Measurements from ENCODE around the gene PRPS2.

The PRPS2 gene

DNA sequence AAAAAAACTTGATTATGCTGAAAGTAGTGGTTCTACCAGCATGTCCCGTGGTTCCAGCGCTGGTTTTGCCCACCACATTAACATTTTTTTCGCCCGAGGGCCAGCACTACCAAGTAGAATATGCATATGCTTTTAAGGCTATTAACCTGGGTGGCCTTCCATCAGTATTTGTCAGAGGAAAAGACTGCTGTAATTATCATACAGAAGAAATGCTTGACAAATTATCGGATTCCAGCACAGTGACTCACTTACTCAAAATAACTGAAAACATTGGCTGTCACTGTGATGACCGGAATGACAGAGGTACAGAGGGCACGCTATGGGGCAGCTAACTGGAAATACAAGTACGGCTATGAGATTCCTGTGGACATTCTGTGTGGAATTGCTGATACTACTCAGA lies 34.6 kb downstream of the PRPS2 start:
- DNase-seq = no peak
- POLR2A ChIA-PET = no interaction called here
- WGBS (ENCODE audit: insufficient coverage) = 95% methylated on average over 8 of the region's 8 CpGs

DNA sequence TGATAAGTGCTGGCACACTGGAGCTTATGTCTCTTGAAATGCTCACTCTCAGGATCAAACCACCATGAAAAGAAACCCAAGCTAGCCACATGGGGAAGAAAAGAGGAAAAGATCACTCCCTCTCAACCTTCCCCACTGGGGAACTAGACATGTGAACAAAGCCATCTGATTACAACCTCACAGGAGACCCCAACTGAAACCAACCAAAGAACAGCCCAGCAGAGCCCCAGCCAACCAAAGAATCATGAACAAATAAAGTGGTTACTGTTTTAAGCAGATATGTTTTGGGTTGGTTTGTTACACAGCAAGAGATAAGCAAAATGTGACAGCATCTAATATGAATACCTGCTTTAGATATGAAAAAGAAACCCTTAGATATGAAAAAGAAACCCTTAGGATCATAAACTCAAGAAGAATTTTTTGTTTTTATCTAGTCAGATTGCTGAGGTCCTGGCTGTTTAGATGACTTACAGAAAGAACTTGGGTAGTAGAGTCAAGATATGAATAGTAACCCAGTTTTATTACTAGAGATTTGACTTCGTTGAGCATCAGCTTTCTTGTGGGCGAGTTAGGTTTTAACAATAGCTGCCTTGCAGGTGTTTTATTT lies 52.0 kb downstream of the PRPS2 start:
- Histone ChIP-seq H3K4me3 (ENCODE audit: control insufficient read depth in 1 of 7, extremely low read depth in 1 of 7, insufficient read depth in 4 of 7, low read depth in 2 of 7, low read length in 6 of 7) (no peak overlapping the region), H3K36me3 (ENCODE audit: control insufficient read depth in 4 of 4, insufficient read depth in 4 of 4, low read length in 3 of 4) (no peaks in the 10 kb centered on the region), H3K27me3 (replicated peaks in 2 of 5; ENCODE audit: control insufficient read depth in 4 of 5, insufficient read depth in 5 of 5, low read length in 4 of 5) (no peaks in the 10 kb centered on the region), H3K27ac (ENCODE audit: insufficient read depth in 1 of 2, low read depth in 1 of 2, low read length in 2 of 2, poor library complexity in 1 of 2, severe bottlenecking in 2 of 2) (no peak overlapping the region), H3K4me1 (ENCODE audit: control extremely low read depth in 1 of 4, control insufficient read depth in 4 of 4, insufficient read depth in 4 of 4, low read length in 3 of 4) (no peaks in the 10 kb centered on the region), H3K9me3 (ENCODE audit: control extremely low read depth in 1 of 5, control insufficient read depth in 4 of 5, insufficient read depth in 2 of 5, low read depth in 1 of 5, low read length in 4 of 5) (no peaks in the 10 kb centered on the region)
- POLR2A ChIA-PET = no interaction called here
- no peak for DNase-seq
- WGBS (ENCODE audit: insufficient coverage) = 100% methylated on average over 2 of the region's 2 CpGs
- CTCF ChIA-PET = no interaction called here

More for the DNA sequence above, 34.6 kb downstream of the PRPS2 start:
- H3K4me1 ChIP-seq (ENCODE audit: control extremely low read depth in 1 of 4, control insufficient read depth in 4 of 4, insufficient read depth in 4 of 4, low read length in 3 of 4) = no peaks in the 10 kb centered on the region
- H3K27ac ChIP-seq (ENCODE audit: insufficient read depth in 1 of 2, low read depth in 1 of 2, low read length in 2 of 2, poor library complexity in 1 of 2, severe bottlenecking in 2 of 2) = no peak overlapping the region
- CTCF ChIA-PET = no interaction called here
- H3K9me3 ChIP-seq (ENCODE audit: control extremely low read depth in 1 of 5, control insufficient read depth in 4 of 5, insufficient read depth in 2 of 5, low read depth in 1 of 5, low read length in 4 of 5) = no peaks in the 10 kb centered on the region
- H3K27me3 ChIP-seq (replicated peaks in 2 of 5; ENCODE audit: control insufficient read depth in 4 of 5, insufficient read depth in 5 of 5, low read length in 4 of 5) = peaks cover 0 to 10% (median 0%) of the 10 kb centered on the region in 5 experiments
- H3K4me3 ChIP-seq (ENCODE audit: control insufficient read depth in 1 of 7, extremely low read depth in 1 of 7, insufficient read depth in 4 of 7, low read depth in 2 of 7, low read length in 6 of 7) = no peak overlapping the region
- H3K36me3 ChIP-seq (ENCODE audit: control insufficient read depth in 4 of 4, insufficient read depth in 4 of 4, low read length in 3 of 4) = peaks cover 3 to 24% (median 9%) of the 10 kb centered on the region in 4 experiments

DNA sequence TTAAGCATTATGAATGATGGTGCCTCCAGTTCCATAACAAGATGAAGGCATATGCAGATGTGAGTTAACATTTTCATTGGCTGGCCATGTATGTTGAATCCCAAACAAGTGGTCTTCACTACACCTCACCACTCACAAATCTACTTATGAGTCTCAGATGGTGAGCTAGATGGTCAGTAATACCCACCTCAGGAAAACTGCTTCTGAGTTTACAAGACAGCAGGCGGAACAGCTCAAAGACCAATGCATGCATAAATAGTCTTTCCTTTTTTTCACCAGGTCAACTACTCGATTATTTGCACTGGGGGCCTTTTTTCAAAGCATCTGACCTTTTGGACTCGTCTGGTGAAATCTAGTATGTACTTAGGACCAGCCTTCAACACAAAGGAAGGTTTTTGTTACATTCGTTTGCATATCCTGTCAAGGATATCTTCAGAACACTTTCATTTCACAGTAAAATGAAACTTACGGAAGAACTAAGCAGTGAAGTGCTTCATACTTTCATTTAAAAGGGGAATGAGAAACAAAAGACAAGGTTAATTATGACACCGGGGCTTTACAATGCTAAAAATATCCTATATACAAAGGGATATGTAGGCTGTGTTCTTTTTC lies 52.6 kb downstream of the PRPS2 start:
- ChIA-PET CTCF (no interaction called here), POLR2A (no interaction called here)
- DNase-seq = no peak
- H3K27me3 ChIP-seq (replicated peaks in 2 of 5; ENCODE audit: control insufficient read depth in 4 of 5, insufficient read depth in 5 of 5, low read length in 4 of 5) = no peaks in the 10 kb centered on the region
- no peaks in the 10 kb centered on the region for H3K4me1 ChIP-seq (ENCODE audit: control extremely low read depth in 1 of 4, control insufficient read depth in 4 of 4, insufficient read depth in 4 of 4, low read length in 3 of 4)
- no peak overlapping the region for H3K27ac ChIP-seq (ENCODE audit: insufficient read depth in 1 of 2, low read depth in 1 of 2, low read length in 2 of 2, poor library complexity in 1 of 2, severe bottlenecking in 2 of 2)
- no peak overlapping the region for H3K4me3 ChIP-seq (ENCODE audit: control insufficient read depth in 1 of 7, extremely low read depth in 1 of 7, insufficient read depth in 4 of 7, low read depth in 2 of 7, low read length in 6 of 7)
- no peaks in the 10 kb centered on the region for H3K36me3 ChIP-seq (ENCODE audit: control insufficient read depth in 4 of 4, insufficient read depth in 4 of 4, low read length in 3 of 4)
- 69% methylated on average over 3 of the region's 6 CpGs for WGBS (ENCODE audit: insufficient coverage)
- H3K9me3 ChIP-seq (ENCODE audit: control extremely low read depth in 1 of 5, control insufficient read depth in 4 of 5, insufficient read depth in 2 of 5, low read depth in 1 of 5, low read length in 4 of 5) = no peaks in the 10 kb centered on the region

DNA sequence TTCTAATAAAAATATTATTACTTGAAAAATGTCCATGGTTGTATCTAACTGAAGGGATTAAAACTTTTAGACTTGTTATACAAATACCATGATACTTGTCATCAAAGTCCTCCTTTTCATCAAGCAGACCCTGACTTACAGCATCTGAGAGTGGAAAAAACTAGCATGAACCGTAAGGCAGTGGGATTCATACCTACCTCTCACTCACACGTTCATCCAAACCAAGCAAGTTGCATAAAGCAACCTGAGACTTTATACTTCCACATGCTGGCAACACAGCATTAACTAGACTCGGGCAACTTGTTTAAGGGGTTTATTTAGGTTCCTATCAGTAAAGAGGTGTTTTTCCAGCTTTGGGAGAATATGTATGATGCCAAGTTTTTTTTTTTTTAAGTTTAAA lies 53.1 kb downstream of the PRPS2 start:
- H3K9me3 ChIP-seq (ENCODE audit: control extremely low read depth in 1 of 5, control insufficient read depth in 4 of 5, insufficient read depth in 2 of 5, low read depth in 1 of 5, low read length in 4 of 5) = no peaks in the 10 kb centered on the region
- no peaks in the 10 kb centered on the region for H3K36me3 ChIP-seq (ENCODE audit: control insufficient read depth in 4 of 4, insufficient read depth in 4 of 4, low read length in 3 of 4)
- H3K4me3 ChIP-seq (ENCODE audit: control insufficient read depth in 1 of 7, extremely low read depth in 1 of 7, insufficient read depth in 4 of 7, low read depth in 2 of 7, low read length in 6 of 7) = no peak overlapping the region
- WGBS (ENCODE audit: insufficient coverage) = no CpG with 5 or more reads among the region's 3 CpGs
- H3K27ac ChIP-seq (ENCODE audit: insufficient read depth in 1 of 2, low read depth in 1 of 2, low read length in 2 of 2, poor library complexity in 1 of 2, severe bottlenecking in 2 of 2) = no peak overlapping the region
- CTCF ChIA-PET = no interaction called here
- DNase-seq = no peak
- POLR2A ChIA-PET = no interaction called here
- no peaks in the 10 kb centered on the region for H3K27me3 ChIP-seq (replicated peaks in 2 of 5; ENCODE audit: control insufficient read depth in 4 of 5, insufficient read depth in 5 of 5, low read length in 4 of 5)
- H3K4me1 ChIP-seq (ENCODE audit: control extremely low read depth in 1 of 4, control insufficient read depth in 4 of 4, insufficient read depth in 4 of 4, low read length in 3 of 4) = no peaks in the 10 kb centered on the region

DNA sequence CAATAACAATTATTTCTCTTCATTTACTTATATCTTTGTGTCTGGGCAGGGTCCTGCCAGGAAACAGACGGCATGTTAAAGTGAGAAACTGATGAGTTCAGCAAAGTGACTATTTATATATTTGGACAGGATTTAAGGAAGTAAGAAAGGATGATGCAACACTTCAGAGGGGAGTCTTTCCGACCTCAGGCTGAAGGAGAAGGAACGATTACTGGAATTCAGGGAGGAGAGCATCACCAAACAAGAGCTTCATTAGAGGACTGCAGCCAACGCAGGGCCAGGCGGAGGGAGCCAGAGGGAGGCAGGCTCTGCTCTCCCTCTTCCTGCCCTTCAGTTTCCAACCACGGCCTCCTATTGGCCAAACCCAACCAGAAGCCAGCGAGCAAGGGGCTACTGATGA lies 74.1 kb downstream of the PRPS2 start:
- POLR2A ChIA-PET = no interaction called here
- Histone ChIP-seq H3K9me3 (ENCODE audit: control extremely low read depth in 1 of 5, control insufficient read depth in 4 of 5, insufficient read depth in 2 of 5, low read depth in 1 of 5, low read length in 4 of 5) (no peaks in the 10 kb centered on the region), H3K4me1 (ENCODE audit: control extremely low read depth in 1 of 4, control insufficient read depth in 4 of 4, insufficient read depth in 4 of 4, low read length in 3 of 4) (peaks cover 0 to 9% (median 4%) of the 10 kb centered on the region in 4 experiments), H3K27ac (ENCODE audit: insufficient read depth in 1 of 2, low read depth in 1 of 2, low read length in 2 of 2, poor library complexity in 1 of 2, severe bottlenecking in 2 of 2) (no peak overlapping the region), H3K4me3 (ENCODE audit: control insufficient read depth in 1 of 7, extremely low read depth in 1 of 7, insufficient read depth in 4 of 7, low read depth in 2 of 7, low read length in 6 of 7) (no peak overlapping the region), H3K27me3 (replicated peaks in 2 of 5; ENCODE audit: control insufficient read depth in 4 of 5, insufficient read depth in 5 of 5, low read length in 4 of 5) (no peaks in the 10 kb centered on the region), H3K36me3 (ENCODE audit: control insufficient read depth in 4 of 4, insufficient read depth in 4 of 4, low read length in 3 of 4) (no peaks in the 10 kb centered on the region)
- 68% methylated on average over 5 of the region's 7 CpGs for WGBS (ENCODE audit: insufficient coverage)
- DNase-seq = peak in 2 of 3 donors; percentile 35 to 43
- CTCF ChIA-PET = no interaction called here

DNA sequence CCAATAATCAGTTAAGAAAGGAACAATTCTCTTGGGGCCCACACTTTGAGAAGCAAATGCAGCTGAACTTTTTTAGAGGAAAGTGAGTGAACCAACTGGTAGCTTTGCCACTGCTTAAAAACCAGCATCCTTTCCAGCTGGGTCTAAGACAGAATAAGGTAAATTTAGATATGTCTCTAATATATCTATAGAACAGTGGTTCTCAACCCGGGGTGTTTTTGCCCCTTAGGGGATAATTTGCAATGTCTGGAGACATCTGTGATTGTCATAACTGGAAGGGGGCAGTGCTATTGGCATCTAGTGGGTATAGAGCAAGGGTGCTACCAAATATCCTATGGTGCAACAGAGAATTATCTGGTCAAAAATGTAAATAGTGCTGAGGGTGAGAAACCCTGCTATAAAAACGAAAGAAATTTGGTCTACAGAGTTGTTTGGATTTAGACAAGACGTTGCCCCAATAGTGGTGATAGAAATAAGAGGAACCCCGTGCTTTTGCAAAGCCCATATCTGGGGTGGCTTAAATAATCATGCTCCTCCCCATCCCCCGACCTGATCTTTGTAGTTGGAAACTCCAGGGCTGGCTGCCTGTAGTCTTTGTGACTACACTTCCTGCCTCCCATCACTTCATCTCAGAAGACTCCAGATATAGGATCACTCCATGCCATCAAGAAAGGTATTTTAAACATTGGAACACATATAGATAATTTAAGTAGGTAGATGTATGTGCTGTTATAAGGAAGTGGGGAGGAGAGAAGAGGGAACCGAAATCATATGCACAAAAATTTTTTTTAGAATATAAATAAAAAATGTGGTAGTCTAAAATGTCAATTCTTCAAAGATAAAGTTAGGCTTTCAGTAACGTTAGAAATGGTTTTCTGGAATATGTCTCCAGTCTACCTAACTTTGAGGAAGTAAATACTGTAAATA lies 75.5 kb downstream of the PRPS2 start, which contains the start of gene TLR7:
Gene TLR7 (plus strand): TSS at position 622 of the 927 bp plus-strand sequence. CDS start 507 bp downstream, outside the sequence.
- H3K27ac ChIP-seq (ENCODE audit: insufficient read depth in 1 of 2, low read depth in 1 of 2, low read length in 2 of 2, poor library complexity in 1 of 2, severe bottlenecking in 2 of 2) = no peak within 1 kb of the TSS
- DNase-seq = peak in 1 of 3 donors; percentile 1
- H3K9me3 ChIP-seq (ENCODE audit: control extremely low read depth in 1 of 5, control insufficient read depth in 4 of 5, insufficient read depth in 2 of 5, low read depth in 1 of 5, low read length in 4 of 5) = no peaks in the 10 kb centered on the region
- ChIA-PET CTCF (no interaction called here), POLR2A (no interaction called here)
- peaks cover 0 to 5% (median 0%) of the 10 kb centered on the region in 5 experiments for H3K27me3 ChIP-seq (replicated peaks in 2 of 5; ENCODE audit: control insufficient read depth in 4 of 5, insufficient read depth in 5 of 5, low read length in 4 of 5)
- H3K36me3 ChIP-seq (ENCODE audit: control insufficient read depth in 4 of 4, insufficient read depth in 4 of 4, low read length in 3 of 4) = no peaks in the 10 kb centered on the region
- WGBS (ENCODE audit: insufficient coverage) = 83% methylated on average over 4 of the region's 7 CpGs
- H3K4me3 ChIP-seq (ENCODE audit: control insufficient read depth in 1 of 7, extremely low read depth in 1 of 7, insufficient read depth in 4 of 7, low read depth in 2 of 7, low read length in 6 of 7) = no peak within 1 kb of the TSS
- H3K4me1 ChIP-seq (ENCODE audit: control extremely low read depth in 1 of 4, control insufficient read depth in 4 of 4, insufficient read depth in 4 of 4, low read length in 3 of 4) = peaks cover 0 to 9% (median 4%) of the 10 kb centered on the region in 4 experiments

DNA sequence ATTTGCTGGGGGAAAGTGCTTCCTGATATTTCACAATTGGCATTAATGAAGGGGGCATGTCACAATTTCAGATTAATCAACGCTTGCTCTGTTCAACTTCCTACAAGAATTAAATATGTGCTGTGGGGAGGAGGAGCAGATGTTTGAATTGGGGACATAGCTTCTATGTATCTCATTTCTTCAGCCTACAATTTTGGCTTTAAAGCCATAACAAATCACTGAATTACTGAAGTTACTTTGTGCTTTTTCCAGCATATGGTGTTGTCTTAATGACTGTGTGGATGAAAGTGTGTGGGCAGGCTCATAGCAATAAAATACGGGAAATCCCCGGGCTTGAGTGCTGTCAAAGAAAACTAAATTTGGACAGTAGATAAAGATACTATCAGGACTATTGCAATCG lies 76.5 kb downstream of the PRPS2 start:
- no peak overlapping the region for H3K4me3 ChIP-seq (ENCODE audit: control insufficient read depth in 1 of 7, extremely low read depth in 1 of 7, insufficient read depth in 4 of 7, low read depth in 2 of 7, low read length in 6 of 7)
- no peaks in the 10 kb centered on the region for H3K36me3 ChIP-seq (ENCODE audit: control insufficient read depth in 4 of 4, insufficient read depth in 4 of 4, low read length in 3 of 4)
- ChIA-PET CTCF (no interaction called here), POLR2A (no interaction called here)
- H3K9me3 ChIP-seq (ENCODE audit: control extremely low read depth in 1 of 5, control insufficient read depth in 4 of 5, insufficient read depth in 2 of 5, low read depth in 1 of 5, low read length in 4 of 5) = no peaks in the 10 kb centered on the region
- peaks cover 0 to 6% (median 0%) of the 10 kb centered on the region in 5 experiments for H3K27me3 ChIP-seq (replicated peaks in 2 of 5; ENCODE audit: control insufficient read depth in 4 of 5, insufficient read depth in 5 of 5, low read length in 4 of 5)
- peaks cover 0 to 9% (median 4%) of the 10 kb centered on the region in 4 experiments for H3K4me1 ChIP-seq (ENCODE audit: control extremely low read depth in 1 of 4, control insufficient read depth in 4 of 4, insufficient read depth in 4 of 4, low read length in 3 of 4)
- no peak overlapping the region for H3K27ac ChIP-seq (ENCODE audit: insufficient read depth in 1 of 2, low read depth in 1 of 2, low read length in 2 of 2, poor library complexity in 1 of 2, severe bottlenecking in 2 of 2)
- 88% methylated on average over 3 of the region's 4 CpGs for WGBS (ENCODE audit: insufficient coverage)
- DNase-seq = peak in 1 of 3 donors; percentile 3

All from common myeloid progenitor, CD34-positive (primary cell).